ENCODE results near the gene NEDD4L. TPM values are rescaled to one million over a fixed set of nuclear protein-coding genes. Genes with fewer than 3 reads are reported as not detected.
"Not testable (repeated sequence)": the region's sequence is repeated elsewhere in the genome, so short reads cannot be mapped to it uniquely, and the experiment has no call there.

The NEDD4L gene
- total and polyA plus RNA-seq, 4 donors = 40.2 to 308 (median 148) TPM

GRCh38 chr18:58378411-58379379 is 334.7 kb downstream of the NEDD4L start:
- H3K4me1 ChIP-seq (ENCODE audit: control insufficient read depth in 5 of 5, insufficient read depth in 5 of 5, low read length in 5 of 5) = peaks cover 0 to 16% (median 4%) of the 10 kb centered on the region in 5 donors
- peaks cover 0 to 17% (median 7%) of the 10 kb centered on the region in 4 donors for H3K36me3 ChIP-seq (ENCODE audit: control insufficient read depth in 4 of 4, insufficient read depth in 4 of 4, low read length in 4 of 4)
- H3K9me3 ChIP-seq (ENCODE audit: control insufficient read depth in 4 of 4, insufficient read depth in 3 of 4, low read length in 3 of 4) = peaks cover 0 to 1% (median 0%) of the 10 kb centered on the region in 4 donors
- 87 to 92% methylated on average over 28 of the region's 28 CpGs for WGBS, 2 donors
- H3K27ac ChIP-seq (ENCODE audit: low read depth in 1 of 2, low read length in 1 of 2) = no peak overlapping the region
- H3K9ac ChIP-seq (ENCODE audit: insufficient read depth in 1 of 2, low read length in 2 of 2) = no peak overlapping the region
- DNase-seq (peak; percentile 65 to 89 (median 80)), ATAC-seq (ENCODE audit: insufficient read depth, low FRiP score) (no peak)
- no peak overlapping the region for H3K4me3 ChIP-seq
- H3K27me3 ChIP-seq (ENCODE audit: control insufficient read depth in 3 of 3, insufficient read depth in 3 of 3, low read length in 2 of 3) = no peaks in the 10 kb centered on the region
- no peak for TF ChIP-seq CTCF (IDR thresholded peaks at IDR 0.05; ENCODE audit: control extremely low read depth, extremely low read depth)

GRCh38 chr18:58379443-58379842 is 335.4 kb downstream of the NEDD4L start:
- DNase-seq = no peak
- Histone ChIP-seq H3K36me3 (ENCODE audit: control insufficient read depth in 4 of 4, insufficient read depth in 4 of 4, low read length in 4 of 4) (peaks cover 0 to 17% (median 7%) of the 10 kb centered on the region in 4 donors), H3K9me3 (ENCODE audit: control insufficient read depth in 4 of 4, insufficient read depth in 3 of 4, low read length in 3 of 4) (peaks cover 0 to 1% (median 0%) of the 10 kb centered on the region in 4 donors), H3K4me1 (ENCODE audit: control insufficient read depth in 5 of 5, insufficient read depth in 5 of 5, low read length in 5 of 5) (peaks cover 0 to 16% (median 4%) of the 10 kb centered on the region in 5 donors), H3K9ac (ENCODE audit: insufficient read depth in 1 of 2, low read length in 2 of 2) (no peak overlapping the region), H3K4me3 (no peak overlapping the region), H3K27me3 (ENCODE audit: control insufficient read depth in 3 of 3, insufficient read depth in 3 of 3, low read length in 2 of 3) (no peaks in the 10 kb centered on the region), H3K27ac (ENCODE audit: low read depth in 1 of 2, low read length in 1 of 2) (no peak overlapping the region)
- ATAC-seq (ENCODE audit: insufficient read depth, low FRiP score) = no peak
- 88 to 93% methylated on average over 15 of the region's 15 CpGs for WGBS, 2 donors
- TF ChIP-seq CTCF (IDR thresholded peaks at IDR 0.05; ENCODE audit: control extremely low read depth, extremely low read depth) = no peak

GRCh38 chr18:58380113-58380512 is 336.1 kb downstream of the NEDD4L start:
- peaks cover 4 to 13% (median 8%) of the 10 kb centered on the region in 4 donors for H3K36me3 ChIP-seq (ENCODE audit: control insufficient read depth in 4 of 4, insufficient read depth in 4 of 4, low read length in 4 of 4)
- H3K9me3 ChIP-seq (ENCODE audit: control insufficient read depth in 4 of 4, insufficient read depth in 3 of 4, low read length in 3 of 4); H3K9ac ChIP-seq (ENCODE audit: insufficient read depth in 1 of 2, low read length in 2 of 2); H3K4me3 ChIP-seq; H3K27me3 ChIP-seq (ENCODE audit: control insufficient read depth in 3 of 3, insufficient read depth in 3 of 3, low read length in 2 of 3); ATAC-seq (ENCODE audit: insufficient read depth, low FRiP score); H3K27ac ChIP-seq (ENCODE audit: low read depth in 1 of 2, low read length in 1 of 2); DNase-seq: not testable (repeated sequence)
- WGBS, 2 donors = 99 to 100% methylated on average over 4 of the region's 4 CpGs
- peaks cover 0 to 16% (median 4%) of the 10 kb centered on the region in 5 donors for H3K4me1 ChIP-seq (ENCODE audit: control insufficient read depth in 5 of 5, insufficient read depth in 5 of 5, low read length in 5 of 5)

- peaks cover 0 to 1% (median 0%) of the 10 kb centered on the region in 4 donors for H3K9me3 ChIP-seq (ENCODE audit: control insufficient read depth in 4 of 4, insufficient read depth in 3 of 4, low read length in 3 of 4)
- peaks cover 0 to 16% (median 1%) of the 10 kb centered on the region in 5 donors for H3K4me1 ChIP-seq (ENCODE audit: control insufficient read depth in 5 of 5, insufficient read depth in 5 of 5, low read length in 5 of 5)
- H3K27me3 ChIP-seq (ENCODE audit: control insufficient read depth in 3 of 3, insufficient read depth in 3 of 3, low read length in 2 of 3) = no peaks in the 10 kb centered on the region
- TF ChIP-seq CTCF (IDR thresholded peaks at IDR 0.05; ENCODE audit: control extremely low read depth, extremely low read depth) = no peak
- H3K9ac ChIP-seq (ENCODE audit: insufficient read depth in 1 of 2, low read length in 2 of 2) = no peak overlapping the region
- no peak for ATAC-seq (ENCODE audit: insufficient read depth, low FRiP score)
- no peak for DNase-seq
- no peak overlapping the region for H3K4me3 ChIP-seq
- H3K27ac ChIP-seq (ENCODE audit: low read depth in 1 of 2, low read length in 1 of 2) = no peak overlapping the region
- 94 to 95% methylated on average over 12 of the region's 12 CpGs for WGBS, 2 donors
- H3K36me3 ChIP-seq (ENCODE audit: control insufficient read depth in 4 of 4, insufficient read depth in 4 of 4, low read length in 4 of 4) = peaks cover 6 to 17% (median 6%) of the 10 kb centered on the region in 4 donors
Measured at GRCh38 chr18:58381676-58382411, 337.8 kb downstream of the NEDD4L start.

Data from lung (tissue), 12 donors.